HG03432 (cell line): ENCODE measurements around the gene SSUH2.

ENCODE experiments used
- ATAC-seq: cut with Tn5 transposase; IDR thresholded peaks from one replicate; pipeline ENCODE4 v1.9.1; 2021; ENCODE audit warnings: mild to moderate bottlenecking, moderate library complexity; ENCODE audit not compliant: unreplicated experiment

The SSUH2 gene

GRCh38 chr3:8619548-8619947, 25.1 kb downstream of the SSUH2 start:
- ATAC-seq: no peak

DNA sequence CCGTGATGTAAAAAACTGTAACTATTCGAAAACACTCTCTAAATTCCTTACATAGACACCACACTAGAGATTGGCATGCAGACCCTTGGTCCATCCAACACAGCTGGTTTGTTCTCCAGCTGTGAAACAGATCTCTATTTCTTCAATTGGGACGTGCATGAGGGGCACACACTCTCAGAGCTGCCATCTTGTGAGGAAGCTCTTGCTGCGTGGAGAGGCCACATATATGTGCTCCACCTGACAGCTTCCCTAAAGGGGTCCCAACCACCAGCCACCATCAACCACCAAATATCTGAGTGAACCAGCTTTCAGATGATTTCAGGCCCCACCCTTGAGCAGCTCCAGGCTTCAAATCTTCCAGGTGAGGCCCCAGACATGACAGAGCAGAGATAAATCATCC, 25.6 kb downstream of the SSUH2 start:
- ATAC-seq: no peak

GRCh38 chr3:8617921-8618320, 26.7 kb downstream of the SSUH2 start:
- no peak for ATAC-seq

GRCh38 chr3:8610951-8611350, 33.6 kb downstream of the SSUH2 start:
- ATAC-seq: no peak

- ATAC-seq: no peak
Measured at GRCh38 chr3:8608791-8609467, 35.7 kb downstream of the SSUH2 start.

- no peak for ATAC-seq
Measured at GRCh38 chr3:8608041-8608790, 36.4 kb downstream of the SSUH2 start.

- peak; percentile 76 for ATAC-seq
Measured at GRCh38 chr3:8607234-8608040, 37.2 kb downstream of the SSUH2 start.

- ATAC-seq: no peak
Measured at GRCh38 chr3:8606701-8607231, 37.8 kb downstream of the SSUH2 start.

- ATAC-seq: no peak
Measured at GRCh38 chr3:8604988-8605387, 39.6 kb downstream of the SSUH2 start.

DNA sequence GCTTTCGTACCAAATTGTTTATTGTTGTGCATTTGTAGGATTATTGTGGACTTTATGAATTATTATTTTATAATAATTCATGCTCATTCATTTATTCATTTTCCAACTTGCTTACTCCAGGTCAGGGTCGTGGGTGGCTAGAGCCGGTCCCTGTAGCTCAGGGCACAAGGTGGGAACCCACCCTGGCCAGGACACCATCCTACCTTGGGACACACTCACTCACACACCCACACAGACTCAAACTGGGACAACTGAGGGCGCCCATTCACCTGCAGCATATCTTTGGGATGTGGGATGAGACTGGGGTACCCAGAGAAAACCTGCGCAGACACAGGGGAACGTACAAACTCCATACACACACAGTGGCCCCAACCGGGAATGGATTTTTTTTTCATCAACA, 40.6 kb downstream of the SSUH2 start:
- ATAC-seq: no peak

GRCh38 chr3:8603115-8603710, 41.4 kb downstream of the SSUH2 start:
- ATAC-seq: no peak

DNA sequence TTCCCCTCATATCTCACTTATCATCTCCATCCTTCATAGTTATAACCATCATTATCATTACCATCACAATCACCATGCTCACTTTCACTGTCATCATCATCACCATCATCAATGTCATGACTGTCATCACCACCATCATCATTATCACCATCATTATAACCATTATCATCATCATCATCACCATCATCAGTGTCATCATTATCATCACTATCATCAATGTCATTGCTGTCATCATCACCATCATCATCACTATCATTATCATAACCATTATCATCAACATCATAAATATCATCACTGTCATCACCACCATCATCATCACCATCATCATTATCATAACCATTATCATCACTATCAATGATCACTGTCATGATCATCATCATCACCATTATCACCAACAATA, 44.1 kb downstream of the SSUH2 start:
- no peak for ATAC-seq

DNA sequence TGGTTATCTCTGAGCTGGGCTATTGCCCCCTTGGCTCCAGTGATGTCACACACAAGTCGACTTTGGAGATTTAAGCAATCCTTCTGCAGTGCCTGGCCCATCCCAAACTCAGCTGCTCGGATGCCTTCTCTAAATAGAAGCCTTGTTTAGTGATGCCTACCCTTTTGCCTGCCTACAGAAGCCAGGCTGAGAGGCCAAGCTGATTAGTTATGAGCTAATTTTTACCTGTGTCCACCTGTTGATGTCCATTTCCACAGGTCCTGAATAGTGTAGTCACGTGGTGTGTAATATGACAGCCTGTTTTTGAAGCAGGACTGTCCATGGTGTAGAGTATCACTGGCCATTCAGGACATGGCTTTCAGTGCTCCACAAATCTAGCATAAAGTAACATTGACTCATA, 45.5 kb downstream of the SSUH2 start:
- no peak for ATAC-seq

DNA sequence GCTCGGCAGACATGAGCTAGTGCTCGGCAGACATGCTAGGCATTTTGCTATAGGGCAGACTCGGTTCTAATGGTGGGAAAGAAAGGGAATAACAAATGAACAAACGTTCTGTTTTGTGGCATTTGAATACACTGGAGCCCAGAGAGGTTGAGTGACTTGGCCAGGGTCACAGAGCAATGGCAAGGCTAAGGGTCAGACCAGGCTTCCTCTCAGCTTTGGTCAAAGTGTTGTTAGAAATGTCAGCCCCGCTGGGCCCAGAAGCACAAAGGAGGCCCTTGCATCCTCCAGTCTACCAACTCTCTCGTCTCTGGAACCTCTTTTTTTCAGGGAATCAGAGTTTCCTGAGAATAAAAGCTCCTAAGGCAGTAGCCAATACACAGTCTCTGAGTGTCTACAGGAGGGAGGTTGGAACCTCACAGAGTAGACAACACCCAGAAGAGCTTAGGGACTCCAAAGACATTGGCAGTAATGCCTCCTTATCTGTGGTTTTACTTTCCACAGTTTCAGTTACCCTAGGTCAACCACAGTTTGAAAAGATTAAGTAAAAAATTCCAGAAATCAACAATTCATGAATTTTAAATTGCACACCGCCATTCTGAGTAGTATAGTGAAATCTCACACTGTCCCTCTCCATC, 47.3 kb downstream of the SSUH2 start:
- ATAC-seq: no peak

GRCh38 chr3:8596321-8597218, 48.0 kb downstream of the SSUH2 start:
- no peak for ATAC-seq

GRCh38 chr3:8595695-8596115, 48.9 kb downstream of the SSUH2 start:
- no peak for ATAC-seq

DNA sequence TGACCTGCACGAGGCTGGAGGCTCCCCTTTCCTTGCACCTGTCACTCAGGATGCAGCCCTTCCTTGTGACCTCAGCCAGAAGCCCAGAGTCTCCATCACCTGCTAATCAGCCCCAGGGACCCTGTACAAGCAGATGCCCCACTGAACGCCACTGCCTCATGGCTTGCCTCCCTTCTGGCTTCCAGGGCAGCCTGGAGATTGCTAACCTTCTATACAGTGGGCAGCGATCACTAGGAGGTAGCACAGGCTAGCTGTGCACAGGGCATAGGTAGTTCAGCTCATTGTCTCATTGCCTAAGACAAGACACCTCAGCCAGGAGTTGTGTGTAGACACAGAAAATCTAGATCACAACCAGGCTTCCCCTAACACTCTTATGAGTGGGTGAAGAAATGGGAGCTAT, 49.3 kb downstream of the SSUH2 start:
- ATAC-seq: no peak

GRCh38 chr3:8593021-8593827, 51.4 kb downstream of the SSUH2 start:
- no peak for ATAC-seq
